PFSK-1 (cell line): ENCODE results near the gene ANKRD13D.

Experiments
- FOXP2 ChIP-seq: optimal IDR thresholded peaks from 2 replicates; pipeline ENCODE3; 2011; ENCODE audit warnings: borderline replicate concordance, control low read depth, inconsistent platforms; ENCODE audit not compliant: insufficient read depth; ENCODE audit errors: extremely low read length, extremely low read depth
- POLR2AphosphoS5 ChIP-seq: IDR thresholded peaks from 2 replicates; pipeline ENCODE4 v1.6.1; 2012; ENCODE audit warnings: low read depth, mild to moderate bottlenecking, control low read depth, low read length, moderate library complexity
- SIN3A ChIP-seq: IDR thresholded peaks from 2 replicates; pipeline ENCODE4 v1.6.1; 2012; ENCODE audit warnings: mild to moderate bottlenecking, low read length, moderate library complexity, borderline replicate concordance; ENCODE audit not compliant: insufficient read depth
- TAF1 ChIP-seq: IDR thresholded peaks from 2 replicates; pipeline ENCODE4 v1.6.1; 2012; ENCODE audit warnings: low read length, control low read depth, borderline replicate concordance; ENCODE audit not compliant: insufficient read depth
- TF ChIP-seq, protein P1 (sequence below), 2 experiments: IDR thresholded peaks; 2 replicates each; pipeline versions ENCODE4 v1.6.1 to v1.8.0; 2011 to 2012; ENCODE audit warnings: low read depth in 2 of 2, low read length in 2 of 2, control low read depth in 1 of 2, inconsistent platforms in 1 of 2, mild to moderate bottlenecking in 1 of 2, moderate library complexity in 1 of 2; ENCODE audit not compliant: insufficient read depth in 1 of 2

Gene ANKRD13D

DNA sequence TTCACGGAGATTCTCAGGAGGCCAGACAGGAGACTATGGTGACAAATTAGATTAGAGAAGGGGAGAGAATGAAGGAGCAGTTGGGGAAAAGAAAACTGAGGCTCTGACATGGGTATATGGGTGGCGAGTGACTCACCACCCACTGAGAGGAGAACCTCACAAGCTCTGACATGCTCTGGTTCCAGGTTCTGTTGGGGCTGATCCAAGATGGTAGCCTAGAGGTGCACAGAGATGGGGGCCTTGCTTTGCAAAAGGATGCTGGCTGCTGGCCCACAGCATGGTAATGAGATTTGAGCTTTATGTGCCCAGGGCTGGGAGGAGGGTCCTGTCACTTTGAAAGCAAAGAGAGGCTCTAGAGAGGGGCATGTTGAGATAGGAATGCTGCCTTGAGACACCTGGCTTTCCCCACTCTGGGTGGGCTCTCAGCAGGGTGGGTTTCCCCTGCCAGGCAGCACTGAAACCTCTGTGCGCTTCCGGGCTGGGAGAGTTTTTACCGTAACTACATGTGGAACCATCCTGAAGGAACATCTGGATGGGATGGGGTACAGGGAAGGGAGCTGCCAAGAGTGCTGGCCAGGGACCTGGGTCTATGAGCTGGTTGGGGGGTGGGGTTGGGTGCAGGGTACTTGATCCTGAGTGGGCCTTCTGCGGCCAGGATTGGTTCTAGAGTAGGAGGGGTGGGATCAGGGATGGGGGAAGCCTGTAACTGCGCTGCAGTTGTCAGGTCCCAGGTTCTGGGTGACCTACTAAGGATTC lies 24.0 kb upstream of the ANKRD13D start:
- TF ChIP-seq, protein P1, sequence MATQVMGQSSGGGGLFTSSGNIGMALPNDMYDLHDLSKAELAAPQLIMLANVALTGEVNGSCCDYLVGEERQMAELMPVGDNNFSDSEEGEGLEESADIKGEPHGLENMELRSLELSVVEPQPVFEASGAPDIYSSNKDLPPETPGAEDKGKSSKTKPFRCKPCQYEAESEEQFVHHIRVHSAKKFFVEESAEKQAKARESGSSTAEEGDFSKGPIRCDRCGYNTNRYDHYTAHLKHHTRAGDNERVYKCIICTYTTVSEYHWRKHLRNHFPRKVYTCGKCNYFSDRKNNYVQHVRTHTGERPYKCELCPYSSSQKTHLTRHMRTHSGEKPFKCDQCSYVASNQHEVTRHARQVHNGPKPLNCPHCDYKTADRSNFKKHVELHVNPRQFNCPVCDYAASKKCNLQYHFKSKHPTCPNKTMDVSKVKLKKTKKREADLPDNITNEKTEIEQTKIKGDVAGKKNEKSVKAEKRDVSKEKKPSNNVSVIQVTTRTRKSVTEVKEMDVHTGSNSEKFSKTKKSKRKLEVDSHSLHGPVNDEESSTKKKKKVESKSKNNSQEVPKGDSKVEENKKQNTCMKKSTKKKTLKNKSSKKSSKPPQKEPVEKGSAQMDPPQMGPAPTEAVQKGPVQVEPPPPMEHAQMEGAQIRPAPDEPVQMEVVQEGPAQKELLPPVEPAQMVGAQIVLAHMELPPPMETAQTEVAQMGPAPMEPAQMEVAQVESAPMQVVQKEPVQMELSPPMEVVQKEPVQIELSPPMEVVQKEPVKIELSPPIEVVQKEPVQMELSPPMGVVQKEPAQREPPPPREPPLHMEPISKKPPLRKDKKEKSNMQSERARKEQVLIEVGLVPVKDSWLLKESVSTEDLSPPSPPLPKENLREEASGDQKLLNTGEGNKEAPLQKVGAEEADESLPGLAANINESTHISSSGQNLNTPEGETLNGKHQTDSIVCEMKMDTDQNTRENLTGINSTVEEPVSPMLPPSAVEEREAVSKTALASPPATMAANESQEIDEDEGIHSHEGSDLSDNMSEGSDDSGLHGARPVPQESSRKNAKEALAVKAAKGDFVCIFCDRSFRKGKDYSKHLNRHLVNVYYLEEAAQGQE (IDR thresholded peaks at IDR 0.05; ENCODE audit: insufficient read depth in 1 of 2, low read depth in 2 of 2, low read length in 2 of 2): no peak
- TF ChIP-seq TAF1 (no peak), FOXP2 (no peak), POLR2AphosphoS5 (no peak), SIN3A (no peak)

DNA sequence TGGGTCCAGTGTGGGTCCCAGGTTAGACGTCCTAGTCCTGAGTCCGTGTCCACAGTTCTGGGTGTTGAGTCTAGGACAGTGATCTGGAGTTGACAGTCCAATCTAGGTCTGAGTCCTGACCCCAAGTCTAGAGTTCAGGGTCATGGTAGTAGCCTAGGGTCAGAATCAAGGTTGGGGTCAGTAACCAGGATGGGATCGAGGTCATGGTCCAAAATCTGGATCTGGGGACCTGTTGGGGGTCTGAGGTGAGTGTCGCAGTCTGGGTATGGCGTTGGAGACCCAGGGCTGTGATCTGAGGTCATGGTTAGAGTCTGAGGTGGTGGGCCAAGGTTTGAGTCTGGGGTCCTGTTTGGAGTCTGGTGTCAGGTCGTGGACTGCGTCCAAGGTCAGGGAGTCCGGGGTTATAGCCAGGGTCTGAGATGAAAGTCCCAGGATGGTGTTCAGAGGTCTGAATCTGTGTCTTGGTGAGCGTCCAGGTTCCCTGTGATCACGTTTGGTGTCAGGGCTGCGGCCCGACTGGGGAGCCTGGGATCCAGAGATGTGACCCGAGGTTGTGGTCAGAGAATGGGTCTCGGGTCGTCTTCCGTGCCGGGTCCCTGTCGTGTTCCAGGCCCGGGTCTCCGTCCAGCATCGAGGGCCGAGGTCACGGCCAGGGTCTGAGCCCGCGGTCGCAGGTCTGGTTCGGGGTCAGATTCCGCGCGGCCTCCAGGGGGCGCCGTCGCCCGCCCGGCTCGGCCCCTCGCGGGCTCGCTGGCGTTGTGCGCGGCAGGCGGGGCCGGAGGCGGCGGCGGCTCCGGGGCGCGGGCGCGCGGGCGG lies 23.3 kb upstream of the ANKRD13D start:
- TF ChIP-seq FOXP2: peak; percentile 68
- TF ChIP-seq, protein P1 (IDR thresholded peaks at IDR 0.05; ENCODE audit: insufficient read depth in 1 of 2, low read depth in 2 of 2, low read length in 2 of 2): no peak
- no peak for TF ChIP-seq SIN3A
- no peak for TF ChIP-seq TAF1

DNA sequence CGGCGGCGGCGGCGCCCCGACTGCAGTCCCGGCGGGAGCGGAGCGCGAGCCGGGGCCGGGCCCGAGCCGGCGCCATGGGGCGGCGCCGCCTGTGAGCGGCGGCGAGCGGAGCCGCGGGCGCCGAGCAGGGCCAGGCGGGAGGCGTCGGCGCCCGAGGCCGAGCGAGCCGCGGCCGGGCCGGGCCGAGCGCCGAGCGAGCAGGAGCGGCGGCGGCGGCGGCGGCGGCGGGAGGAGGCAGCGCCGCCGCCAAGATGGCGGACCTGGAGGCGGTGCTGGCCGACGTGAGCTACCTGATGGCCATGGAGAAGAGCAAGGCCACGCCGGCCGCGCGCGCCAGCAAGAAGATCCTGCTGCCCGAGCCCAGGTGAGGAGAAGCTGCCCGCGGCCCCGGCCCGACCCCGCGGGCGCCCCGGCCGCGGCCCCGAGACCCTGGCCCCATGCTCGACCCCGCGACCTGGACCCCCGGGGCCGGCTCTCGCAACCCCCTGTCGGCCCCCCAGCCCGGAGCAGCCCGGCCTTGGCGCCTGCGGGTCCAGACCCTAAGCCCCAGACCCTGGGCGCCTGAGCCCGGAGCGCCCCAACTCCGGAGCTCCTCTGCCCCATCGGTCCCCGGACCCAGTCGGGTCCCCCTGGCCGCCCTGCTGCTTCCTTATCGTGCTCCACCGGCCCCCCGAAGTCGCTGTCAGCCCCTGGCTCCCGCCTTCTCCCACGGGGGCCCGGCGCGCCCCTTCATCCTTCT lies 22.5 kb upstream of the ANKRD13D start, which contains the start of gene GRK2:
TSS of gene GRK2 (plus strand) at position 25 of the 739 bp plus-strand sequence. CDS start at position 252, 227 bp downstream.
- no peak for TF ChIP-seq TAF1
- TF ChIP-seq FOXP2: no peak
- no peak for TF ChIP-seq POLR2AphosphoS5
- TF ChIP-seq, protein P1 (IDR thresholded peaks at IDR 0.05; ENCODE audit: insufficient read depth in 1 of 2, low read depth in 2 of 2, low read length in 2 of 2): no peak
- TF ChIP-seq SIN3A: no peak

DNA sequence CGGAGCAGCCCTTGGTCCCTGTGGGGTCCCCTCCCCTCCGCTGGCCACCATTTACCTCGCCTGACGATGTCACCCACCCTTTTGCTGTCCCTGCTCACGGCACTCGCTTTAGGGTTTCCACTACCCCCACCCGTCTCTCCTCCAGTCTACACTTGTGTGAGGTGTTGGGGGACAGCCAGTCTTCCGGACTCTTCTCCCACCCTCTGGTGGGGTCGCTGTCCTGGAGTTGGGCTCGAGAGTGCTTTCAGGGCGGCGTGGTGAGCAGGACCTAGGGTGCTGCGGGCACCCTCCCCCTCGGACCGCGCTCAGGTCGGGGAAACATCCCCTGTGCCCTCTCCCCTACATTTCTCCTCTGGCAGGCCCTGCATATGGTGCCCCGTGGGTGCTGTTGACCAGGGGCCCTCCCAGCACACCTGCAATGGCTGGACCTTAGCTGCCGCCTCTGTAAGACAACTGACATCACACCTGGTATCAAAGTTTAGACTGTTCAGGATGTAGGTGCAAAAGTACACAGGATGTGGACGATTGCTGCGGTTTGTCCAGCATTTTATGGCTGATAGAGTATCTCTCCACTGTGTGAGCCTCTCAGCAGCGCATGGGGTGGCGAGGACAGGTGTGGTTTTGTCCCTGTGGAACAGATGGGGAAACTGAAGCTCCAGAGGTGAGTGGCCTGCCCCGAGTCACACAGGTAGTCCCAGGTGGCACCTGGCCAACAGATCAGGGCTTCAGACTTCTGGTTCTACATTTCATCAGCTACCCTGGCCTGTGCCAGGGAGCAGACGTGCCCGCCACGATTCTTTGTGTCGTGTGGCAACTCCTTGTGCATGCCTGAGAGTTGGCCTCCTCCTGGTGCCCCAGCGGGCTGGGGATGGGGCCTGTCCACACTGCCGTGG lies 21.7 kb upstream of the ANKRD13D start:
- TF ChIP-seq FOXP2: no peak
- TF ChIP-seq TAF1: no peak
- TF ChIP-seq, protein P1 (IDR thresholded peaks at IDR 0.05; ENCODE audit: insufficient read depth in 1 of 2, low read depth in 2 of 2, low read length in 2 of 2): no peak
- no peak for TF ChIP-seq POLR2AphosphoS5
- TF ChIP-seq SIN3A: no peak
